CD14-positive monocyte (primary cell): ENCODE data around the gene UTP14C. TPM values are rescaled to one million over a fixed set of nuclear protein-coding genes. Genes with fewer than 3 reads are reported as not detected.

Experiments used
- DNase-seq, 3 donors: peaks; one replicate each; pipeline ENCODE4 v3.0.0-alpha.2; 2011 to 2022
- H2AFZ ChIP-seq: 2 replicates; pipeline ENCODE4 v1.6.0; 2012; ENCODE audit warnings: mild to moderate bottlenecking, low read depth, low read length, inconsistent platforms; ENCODE audit not compliant: insufficient read depth, poor library complexity, severe bottlenecking
- H3K27ac ChIP-seq, 2 donors: 1 replicate in 1 of 2; 2 replicates in 1 of 2; pipeline ENCODE4 v1.5.1; 2012 to 2013; ENCODE audit warnings: low read length in 2 of 2, control low read depth in 1 of 2, inconsistent platforms in 1 of 2, low read depth in 1 of 2, mild to moderate bottlenecking in 1 of 2
- H3K27me3 ChIP-seq, 2 donors: one replicate each; pipeline versions ENCODE4 v1.6.0 to v1.6.1; 2011 to 2013; ENCODE audit warnings: low read length in 2 of 2; ENCODE audit not compliant: control insufficient read depth in 2 of 2, insufficient read depth in 2 of 2
- H3K36me3 ChIP-seq, 2 donors: replicated peaks in 1 of 2; 1 replicate in 1 of 2; 2 replicates in 1 of 2; pipeline versions ENCODE4 v1.5.1 to v1.6.1; 2012 to 2013; ENCODE audit warnings: low read length in 2 of 2, control low read depth in 1 of 2, inconsistent platforms in 1 of 2, mild to moderate bottlenecking in 1 of 2; ENCODE audit not compliant: insufficient read depth in 2 of 2, control insufficient read depth in 1 of 2
- H3K4me1 ChIP-seq, 2 donors: 1 replicate in 1 of 2; 2 replicates in 1 of 2; pipeline versions ENCODE4 v1.5.1 to v1.6.1; 2012 to 2013; ENCODE audit warnings: low read length in 2 of 2, control low read depth in 1 of 2, inconsistent platforms in 1 of 2, mild to moderate bottlenecking in 1 of 2, moderate library complexity in 1 of 2; ENCODE audit not compliant: insufficient read depth in 2 of 2, control insufficient read depth in 1 of 2
- H3K4me2 ChIP-seq: replicated peaks from 2 replicates; pipeline ENCODE3; 2012; ENCODE audit warnings: low read length, moderate library complexity, mild to moderate bottlenecking; ENCODE audit not compliant: poor library complexity, severe bottlenecking; ENCODE audit errors: extremely low read depth
- H3K4me3 ChIP-seq, 3 experiments: fragments of 200-600 bp in 1 of 3; sonication (generic) in 1 of 3; replicated peaks in 1 of 3; 1 replicate in 2 of 3; 2 replicates in 1 of 3; pipeline ENCODE4 v1.5.1; 2011 to 2013; ENCODE audit warnings: low read length in 3 of 3, mild to moderate bottlenecking in 3 of 3, control low read depth in 2 of 3, low read depth in 2 of 3, inconsistent platforms in 1 of 3, moderate library complexity in 1 of 3
- H3K79me2 ChIP-seq: 2 replicates; pipeline ENCODE4 v1.6.0; 2012; ENCODE audit warnings: mild to moderate bottlenecking, control low read depth, inconsistent platforms, low read length, moderate library complexity; ENCODE audit not compliant: insufficient read depth
- H3K9ac ChIP-seq: 2 replicates; pipeline ENCODE4 v1.6.0; 2017; ENCODE audit warnings: low read length, mild to moderate bottlenecking; ENCODE audit not compliant: insufficient read depth, poor library complexity, severe bottlenecking
- H3K9me3 ChIP-seq, 2 donors: replicated peaks in 1 of 2; 1 replicate in 1 of 2; 2 replicates in 1 of 2; pipeline versions ENCODE4 v1.5.1 to v1.6.1; 2012 to 2013; ENCODE audit warnings: low read length in 2 of 2, control low read depth in 1 of 2; ENCODE audit not compliant: control insufficient read depth in 1 of 2, insufficient read depth in 1 of 2
- H4K20me1 ChIP-seq: 2 replicates; pipeline ENCODE4 v1.6.0; 2012; ENCODE audit warnings: mild to moderate bottlenecking, low read length, control low read depth, moderate library complexity; ENCODE audit not compliant: insufficient read depth
- H3K27ac Mint-ChIP-seq, 7 donors: one replicate each; pipeline ENCODE4 v1.8.0; 2020; ENCODE audit warnings: mild to moderate bottlenecking in 7 of 7, mixed read lengths in 7 of 7, moderate library complexity in 6 of 7, inconsistent platforms in 2 of 7
- H3K27me3 Mint-ChIP-seq, 3 donors: one replicate each; pipeline ENCODE4 v1.8.0; 2021 to 2022; ENCODE audit warnings: low read depth in 3 of 3, mild to moderate bottlenecking in 3 of 3, mixed read lengths in 3 of 3, moderate library complexity in 3 of 3, inconsistent platforms in 1 of 3
- H3K36me3 Mint-ChIP-seq, 2 donors: one replicate each; pipeline ENCODE4 v1.8.0; 2020; ENCODE audit warnings: mixed read lengths in 2 of 2, inconsistent platforms in 1 of 2, mild to moderate bottlenecking in 1 of 2
- H3K4me1 Mint-ChIP-seq: one replicate; pipeline ENCODE4 v1.8.0; 2020; ENCODE audit warnings: mild to moderate bottlenecking, mixed read lengths
- H3K4me3 Mint-ChIP-seq, 2 donors: one replicate each; pipeline ENCODE4 v1.8.0; 2020; ENCODE audit warnings: mild to moderate bottlenecking in 2 of 2, mixed read lengths in 2 of 2, moderate library complexity in 1 of 2
- H3K9me3 Mint-ChIP-seq, 7 donors: one replicate each; pipeline ENCODE4 v1.8.0; 2020 to 2022; ENCODE audit warnings: mixed read lengths in 7 of 7, mild to moderate bottlenecking in 6 of 7, moderate library complexity in 6 of 7, inconsistent platforms in 2 of 7
- CTCF ChIP-seq: fragments of 200-600 bp; IDR thresholded peaks from one replicate; pipeline ENCODE4 v1.8.0; 2022; ENCODE audit warnings: antibody characterized with exemption, mild to moderate bottlenecking
- WGBS: methylation state at CpG from one replicate; pipeline ENCODE4 v1.1.5; 2013; ENCODE audit warnings: missing lambda C conversion rate; ENCODE audit not compliant: insufficient coverage; 5-methylcytosine and 5-hydroxymethylcytosine counted together
- intact Hi-C, 2 donors: fragments of 100-400 bp; cut with micrococcal nuclease; formaldehyde crosslinking; loops; one replicate each; pipeline versions ENCODE4 v1.15.0 to v1.15.1; 2023
- polyA plus RNA-seq, 3 donors: library from polyadenylated mRNA; depleted of rRNA in 1 of 3; unstranded in 2 of 3; stranded (reverse) in 1 of 3; fragments of 300-500 nt in 2 of 3; fragments of >200 nt in 1 of 3; fragmentation: Illumina TruSeq in 2 of 3; gene quantifications; 1 replicate in 2 of 3; 2 replicates in 1 of 3; pipeline ENCODE4 v1.2.3, GENCODE V29; 2012 to 2021

Gene UTP14C
- polyA plus RNA-seq, 3 donors, result 1.2 to 1.5 (median 1.2) TPM

GRCh38 chr13:51997186-51997585 lies 27.3 kb upstream of the UTP14C start:
- H4K20me1 ChIP-seq, result no peaks in the 10 kb centered on the region
- H3K36me3 Mint-ChIP-seq, result no peaks in the 10 kb centered on the region
- no peak overlapping the region for H3K9ac ChIP-seq
- no peak overlapping the region for H3K4me2 ChIP-seq
- DNase-seq, result no peak
- peaks cover 1 to 10% (median 8%) of the 10 kb centered on the region in 3 donors for H3K27me3 Mint-ChIP-seq
- H2AFZ ChIP-seq, result no peak overlapping the region
- H3K79me2 ChIP-seq, result no peaks in the 10 kb centered on the region
- H3K27ac Mint-ChIP-seq, result no peak overlapping the region
- TF ChIP-seq CTCF, result no peak
- no CpG with 5 or more reads among the region's 2 CpGs for WGBS
- no peak overlapping the region for H3K4me3 ChIP-seq
- H3K9me3 Mint-ChIP-seq, result peaks cover 0 to 1% (median 0%) of the 10 kb centered on the region in 7 donors
- H3K36me3 ChIP-seq, result no peaks in the 10 kb centered on the region
- H3K4me1 Mint-ChIP-seq, result peaks cover 26% of the 10 kb centered on the region
- H3K4me3 Mint-ChIP-seq, result no peak overlapping the region
- peaks cover 10 to 13% of the 10 kb centered on the region in 2 donors for H3K4me1 ChIP-seq
- no peaks in the 10 kb centered on the region for H3K9me3 ChIP-seq
- no peaks in the 10 kb centered on the region for H3K27me3 ChIP-seq
- intact Hi-C loops, result no loop called here
- H3K27ac ChIP-seq, result no peak overlapping the region

- Mint-ChIP-seq H3K4me1 (peaks cover 26% of the 10 kb centered on the region), H3K27me3 (peaks cover 1 to 10% (median 8%) of the 10 kb centered on the region in 3 donors), H3K9me3 (peaks cover 0 to 1% (median 0%) of the 10 kb centered on the region in 7 donors), H3K36me3 (no peaks in the 10 kb centered on the region), H3K27ac (no peak overlapping the region), H3K4me3 (no peak overlapping the region)
- Histone ChIP-seq H3K27ac (no peak overlapping the region), H3K9me3 (no peaks in the 10 kb centered on the region), H3K4me1 (peaks cover 10 to 13% of the 10 kb centered on the region in 2 donors), H3K4me3 (no peak overlapping the region), H4K20me1 (no peaks in the 10 kb centered on the region), H3K27me3 (no peaks in the 10 kb centered on the region), H3K36me3 (no peaks in the 10 kb centered on the region), H2AFZ (no peak overlapping the region), H3K4me2 (no peak overlapping the region), H3K9ac (no peak overlapping the region), H3K79me2 (no peaks in the 10 kb centered on the region)
- no peak for TF ChIP-seq CTCF
- WGBS, result 92% methylated on average over 5 of the region's 8 CpGs
- DNase-seq, result no peak
- intact Hi-C loops, result no loop called here
These were observed 26.7 kb upstream of the UTP14C start for GRCh38 chr13:51997641-51998330.
